Neural crest cell (in vitro differentiated cells): ENCODE measurements around the gene NCDN. TPM values are rescaled to one million over a fixed set of nuclear protein-coding genes. Genes with fewer than 3 reads are reported as not detected.

Source experiments
- DNase-seq: peaks from one replicate; pipeline ENCODE4 v3.0.0; 2021; ENCODE audit warnings: low read depth, mixed read lengths, low spot score
- H3K27ac Mint-ChIP-seq: one replicate; pipeline ENCODE4 v1.8.0; 2021; ENCODE audit warnings: mild to moderate bottlenecking, mixed read lengths; ENCODE audit not compliant: unreplicated experiment
- H3K27me3 Mint-ChIP-seq: 2 replicates; pipeline ENCODE4 v1.8.0; 2021; ENCODE audit warnings: low read depth, mild to moderate bottlenecking, mixed read lengths
- H3K36me3 Mint-ChIP-seq: 2 replicates; pipeline ENCODE4 v1.8.0; 2021; ENCODE audit warnings: low read depth, mild to moderate bottlenecking, mixed read lengths
- H3K4me1 Mint-ChIP-seq: 2 replicates; pipeline ENCODE4 v1.8.0; 2021; ENCODE audit warnings: mixed read lengths
- H3K4me3 Mint-ChIP-seq: one replicate; pipeline ENCODE4 v1.8.0; 2021; ENCODE audit warnings: mild to moderate bottlenecking, mixed read lengths
- H3K9me3 Mint-ChIP-seq: 2 replicates; pipeline ENCODE4 v1.8.0; 2021; ENCODE audit warnings: mixed read lengths
- CTCF ChIP-seq: fragments of 200-600 bp; sonication (generic); conservative IDR thresholded peaks from 2 replicates; pipeline ENCODE4 v1.5.0; 2021; ENCODE audit warnings: antibody characterized with exemption, mild to moderate bottlenecking
- total RNA-seq: library from RNA; stranded (reverse); gene quantifications from 2 replicates; pipeline ENCODE4 v1.2.1, GENCODE V29; 2021

The NCDN gene
- total RNA-seq, 1 donor from 2014 or later: 33.7 TPM

GRCh38 chr1:35519432-35519831 lies 38.2 kb upstream of the NCDN start:
- Mint-ChIP-seq H3K4me3 (no peak overlapping the region), H3K27ac (no peak overlapping the region), H3K27me3 (no peaks in the 10 kb centered on the region), H3K36me3 (peaks cover 54% of the 10 kb centered on the region), H3K4me1 (peaks cover 10% of the 10 kb centered on the region), H3K9me3 (peaks cover 26% of the 10 kb centered on the region)
- no peak for DNase-seq
- no peak for TF ChIP-seq CTCF

GRCh38 chr1:35524106-35524505 lies 33.5 kb upstream of the NCDN start:
- H3K9me3 Mint-ChIP-seq: peaks cover 19% of the 10 kb centered on the region
- no peaks in the 10 kb centered on the region for H3K27me3 Mint-ChIP-seq
- H3K36me3 Mint-ChIP-seq: peaks cover 51% of the 10 kb centered on the region
- DNase-seq: no peak
- H3K4me1 Mint-ChIP-seq: peaks cover 10% of the 10 kb centered on the region
- H3K4me3 Mint-ChIP-seq: no peak overlapping the region
- no peak for TF ChIP-seq CTCF
- no peak overlapping the region for H3K27ac Mint-ChIP-seq

- no peak for TF ChIP-seq CTCF
- no peak for DNase-seq
- no peak overlapping the region for H3K27ac Mint-ChIP-seq
- H3K4me3 Mint-ChIP-seq: no peak overlapping the region
- peaks cover 29% of the 10 kb centered on the region for H3K9me3 Mint-ChIP-seq
- no peaks in the 10 kb centered on the region for H3K27me3 Mint-ChIP-seq
- H3K36me3 Mint-ChIP-seq: peaks cover 56% of the 10 kb centered on the region
- peaks cover 6% of the 10 kb centered on the region for H3K4me1 Mint-ChIP-seq
Measured at GRCh38 chr1:35530168-35530567, 27.4 kb upstream of the NCDN start.

- H3K9me3 Mint-ChIP-seq: peaks cover 25% of the 10 kb centered on the region
- no peak overlapping the region for H3K4me3 Mint-ChIP-seq
- DNase-seq: no peak
- peaks cover 13% of the 10 kb centered on the region for H3K4me1 Mint-ChIP-seq
- H3K27me3 Mint-ChIP-seq: no peaks in the 10 kb centered on the region
- TF ChIP-seq CTCF: no peak
- H3K27ac Mint-ChIP-seq: no peak overlapping the region
- peaks cover 49% of the 10 kb centered on the region for H3K36me3 Mint-ChIP-seq
Measured at GRCh38 chr1:35530946-35531345, 26.7 kb upstream of the NCDN start.

GRCh38 chr1:35531368-35531767 lies 26.2 kb upstream of the NCDN start:
- Mint-ChIP-seq H3K27ac (no peak overlapping the region), H3K27me3 (no peaks in the 10 kb centered on the region), H3K9me3 (peaks cover 25% of the 10 kb centered on the region), H3K4me1 (peaks cover 13% of the 10 kb centered on the region), H3K36me3 (peaks cover 49% of the 10 kb centered on the region), H3K4me3 (no peak overlapping the region)
- TF ChIP-seq CTCF: no peak
- DNase-seq: no peak
